ENCODE measurements around the gene B3GALT6. TPM values are rescaled to one million over a fixed set of nuclear protein-coding genes. Genes with fewer than 3 reads are reported as not detected.

The B3GALT6 gene
- total and polyA plus RNA-seq, 12 donors, result 7.3 to 16.2 (median 9.1) TPM

DNA sequence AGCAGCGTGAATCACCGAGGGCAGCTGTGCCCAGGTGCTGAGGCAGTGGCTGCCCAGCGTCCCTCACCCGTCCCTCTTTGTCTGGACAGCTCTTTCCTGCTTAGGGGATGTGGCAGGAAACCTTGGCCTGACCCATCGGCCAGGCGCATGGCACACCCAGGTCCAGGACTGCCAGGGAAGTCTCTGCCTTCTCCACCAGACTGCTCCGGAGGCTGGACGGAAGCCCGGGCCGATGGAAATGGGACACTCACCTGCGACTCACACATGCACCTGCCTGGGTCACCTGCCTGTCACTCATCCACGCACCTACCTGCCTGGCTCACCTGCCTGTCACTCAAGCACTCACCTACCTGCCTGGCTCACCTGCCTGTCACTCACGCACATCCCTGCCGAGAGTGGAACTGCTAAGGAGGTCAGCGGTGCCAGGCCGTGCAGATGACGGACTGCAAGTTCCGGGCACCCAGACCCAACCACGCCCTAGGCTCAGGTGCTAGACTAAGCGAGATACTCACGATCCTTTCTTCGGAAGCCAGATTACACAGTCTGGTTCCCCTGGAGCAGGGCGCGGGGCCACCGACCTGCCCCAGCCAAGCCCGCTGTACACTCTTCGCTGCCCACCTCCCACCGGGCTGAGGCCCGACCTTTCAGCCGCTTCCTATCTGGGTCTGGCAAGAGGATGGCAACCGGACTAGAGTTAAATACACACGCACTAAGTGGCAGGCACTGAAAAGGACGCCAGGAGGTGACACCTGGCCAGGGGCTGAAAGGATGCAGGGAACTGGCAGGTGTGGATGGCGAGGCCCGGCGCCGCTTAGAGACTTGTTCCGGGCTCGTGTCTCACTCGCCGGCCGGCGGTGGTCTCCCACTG is 40.5 kb downstream of the B3GALT6 start:
- Histone ChIP-seq H3K4me3 (peak overlapping the region; percentile 81 to 99 (median 96)), H3K9me3 (no peaks in the 10 kb centered on the region), H3K27ac (peak overlapping the region in 8 of 10 donors; percentile 90 to 95 (median 92)), H3K4me1 (peaks cover 26 to 49% (median 41%) of the 10 kb centered on the region in 9 donors), H3K36me3 (peaks cover 0 to 33% (median 0%) of the 10 kb centered on the region in 9 donors), H3K27me3 (no peaks in the 10 kb centered on the region)
- TF ChIP-seq, protein P1, sequence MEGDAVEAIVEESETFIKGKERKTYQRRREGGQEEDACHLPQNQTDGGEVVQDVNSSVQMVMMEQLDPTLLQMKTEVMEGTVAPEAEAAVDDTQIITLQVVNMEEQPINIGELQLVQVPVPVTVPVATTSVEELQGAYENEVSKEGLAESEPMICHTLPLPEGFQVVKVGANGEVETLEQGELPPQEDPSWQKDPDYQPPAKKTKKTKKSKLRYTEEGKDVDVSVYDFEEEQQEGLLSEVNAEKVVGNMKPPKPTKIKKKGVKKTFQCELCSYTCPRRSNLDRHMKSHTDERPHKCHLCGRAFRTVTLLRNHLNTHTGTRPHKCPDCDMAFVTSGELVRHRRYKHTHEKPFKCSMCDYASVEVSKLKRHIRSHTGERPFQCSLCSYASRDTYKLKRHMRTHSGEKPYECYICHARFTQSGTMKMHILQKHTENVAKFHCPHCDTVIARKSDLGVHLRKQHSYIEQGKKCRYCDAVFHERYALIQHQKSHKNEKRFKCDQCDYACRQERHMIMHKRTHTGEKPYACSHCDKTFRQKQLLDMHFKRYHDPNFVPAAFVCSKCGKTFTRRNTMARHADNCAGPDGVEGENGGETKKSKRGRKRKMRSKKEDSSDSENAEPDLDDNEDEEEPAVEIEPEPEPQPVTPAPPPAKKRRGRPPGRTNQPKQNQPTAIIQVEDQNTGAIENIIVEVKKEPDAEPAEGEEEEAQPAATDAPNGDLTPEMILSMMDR (IDR thresholded peaks at IDR 0.05), result no peak
- ATAC-seq (no peak), DNase-seq (no peak)
- intact Hi-C loops (cut with DNase I), result loop anchor here in 1 of 10 donors (5.0 kb wide), 1 partner anchor 40 kb away; the partner anchor contains the start of genes B3GALT6 and SDF4
- 32 to 35% methylated on average over 43 of the region's 43 CpGs for WGBS, 2 donors

DNA sequence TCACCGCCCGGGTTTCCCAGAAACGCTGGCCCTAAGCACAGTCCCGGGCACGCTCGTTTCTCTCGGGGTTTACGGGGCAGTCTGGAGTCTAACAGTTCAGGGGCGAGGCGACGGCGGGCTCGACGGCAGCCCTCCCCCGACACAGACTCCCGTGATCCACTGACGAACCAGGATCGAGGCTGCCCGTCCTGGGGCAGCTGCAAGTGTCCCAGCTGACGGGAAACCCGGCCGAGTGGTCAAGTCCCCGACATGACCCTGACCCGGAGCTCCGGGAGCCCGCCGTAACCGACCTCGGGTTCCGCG is 41.1 kb downstream of the B3GALT6 start:
- DNase-seq, result no peak
- no peaks in the 10 kb centered on the region for H3K27me3 ChIP-seq
- TF ChIP-seq, protein P1 (IDR thresholded peaks at IDR 0.05), result no peak
- intact Hi-C loops (cut with DNase I), result loop anchor here in 1 of 10 donors (5.0 kb wide), 1 partner anchor 41 kb away; the partner anchor contains the start of genes B3GALT6 and SDF4
- H3K4me3 ChIP-seq, result peak overlapping the region; percentile 81 to 99 (median 96)
- no peak for ATAC-seq
- no peaks in the 10 kb centered on the region for H3K9me3 ChIP-seq
- H3K4me1 ChIP-seq, result peaks cover 26 to 49% (median 41%) of the 10 kb centered on the region in 9 donors
- H3K36me3 ChIP-seq, result peaks cover 0 to 27% (median 0%) of the 10 kb centered on the region in 9 donors
- 0% methylated on average over 26 to 31 of the region's 31 CpGs for WGBS, 2 donors
- peak overlapping the region; percentile 53 to 95 (median 92) for H3K27ac ChIP-seq

DNA sequence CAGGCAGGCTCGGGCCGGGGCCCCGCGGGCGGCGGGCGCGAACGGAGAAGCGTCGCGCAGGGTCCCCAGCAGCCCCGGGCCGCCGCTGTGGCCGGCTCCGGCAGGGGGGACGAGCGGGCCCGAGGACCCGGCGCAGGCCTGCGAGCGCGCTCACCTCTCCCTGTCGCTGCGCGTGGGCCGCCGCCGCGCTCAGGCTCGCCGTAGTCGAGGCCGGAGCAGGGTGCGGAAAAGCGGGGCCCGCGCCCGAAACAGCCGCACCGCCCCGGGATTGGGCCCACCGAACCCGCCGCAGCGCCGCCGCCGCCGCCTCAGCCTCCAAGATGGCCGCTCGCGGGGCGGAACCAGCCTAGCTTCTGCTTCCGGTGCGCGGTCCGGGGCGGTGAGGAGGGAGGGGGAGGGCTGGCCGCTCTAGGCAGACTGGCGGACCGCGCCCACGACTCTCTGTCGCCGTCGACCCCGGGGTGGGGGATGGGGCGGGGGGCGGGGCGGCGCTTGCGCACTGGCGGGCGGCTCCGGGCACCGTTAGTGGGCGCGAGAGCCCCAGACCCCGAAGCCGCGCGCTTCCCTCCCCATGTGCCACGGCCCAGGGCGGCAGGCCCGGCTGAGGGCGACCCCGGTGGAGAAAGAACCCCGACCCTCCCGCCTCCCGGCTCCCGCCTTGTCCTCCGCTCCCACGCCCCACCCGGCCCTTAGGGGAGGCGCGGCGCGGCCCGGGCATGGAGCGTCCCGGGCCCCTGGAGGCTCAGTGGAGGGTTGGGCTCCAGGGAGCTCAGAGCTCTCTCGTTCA is 41.7 kb downstream of the B3GALT6 start, which contains the start of gene UBE2J2:
UBE2J2 (minus strand) TSS at position 343 of the 787 bp plus-strand sequence. CDS start 5,862 bp downstream, outside the sequence.
- intact Hi-C loops (cut with DNase I), result loop anchor here in 1 of 10 donors (5.0 kb wide), 1 partner anchor 41 kb away; the partner anchor contains the start of genes B3GALT6 and SDF4
- Histone ChIP-seq H3K36me3 (peaks cover 0 to 21% (median 0%) of the 10 kb centered on the region in 9 donors), H3K27me3 (no peaks in the 10 kb centered on the region), H3K4me3 (peak within 1 kb of the TSS; percentile 81 to 99 (median 96)), H3K9me3 (no peaks in the 10 kb centered on the region), H3K27ac (peak within 1 kb of the TSS; percentile 53 to 95 (median 92)), H3K4me1 (peaks cover 23 to 49% (median 41%) of the 10 kb centered on the region in 9 donors)
- DNase-seq, result peak; percentile 94 to 95
- TF ChIP-seq, protein P1 (IDR thresholded peaks at IDR 0.05), result peak in 4 of 9 donors; percentile 16 to 37 (median 35)
- ATAC-seq, result peak; percentile 96 to 98 (median 97)
- WGBS, 2 donors, result 0% methylated on average over 93 to 105 of the region's 105 CpGs
